AG04450 (cell line): ENCODE measurements around the gene C9orf50. TPM values are rescaled to one million over a fixed set of nuclear protein-coding genes. Genes with fewer than 3 reads are reported as not detected.

ENCODE experiments used
- CTCF ChIA-PET: fragments of 300-600, 350-600 bp; formaldehyde crosslinking; extraction: SDS; loops from one replicate; lab custom pipeline; 2022; ENCODE audit warnings: antibody characterized with exemption, inconsistent platforms; lab: Charles Lee
- POLR2A ChIA-PET: fragments of 350-600 bp; formaldehyde crosslinking; extraction: SDS; loops from one replicate; lab custom pipeline; 2021; ENCODE audit warnings: antibody characterized with exemption, inconsistent platforms; lab: Yijun Ruan, JAX
- DNase-seq: peaks from one replicate; pipeline ENCODE4 v3.0.0-alpha.2; 2011; ENCODE audit warnings: low read depth, low spot score
- H3K27ac ChIP-seq: one replicate; pipeline ENCODE4 v1.5.1; 2012; ENCODE audit warnings: low read depth, low read length, control low read depth
- H3K27me3 ChIP-seq: one replicate; pipeline ENCODE4 v1.6.0; 2012; ENCODE audit warnings: low read length; ENCODE audit not compliant: control insufficient read depth, insufficient read depth
- H3K4me3 ChIP-seq: 2 replicates; pipeline ENCODE4 v1.5.1; 2011; ENCODE audit warnings: mild to moderate bottlenecking, low read depth, low read length, control low read depth
- H3K9me3 ChIP-seq: 2 replicates; pipeline ENCODE4 v1.5.1; 2012; ENCODE audit warnings: low read length; ENCODE audit not compliant: control insufficient read depth, insufficient read depth
- polyA plus RNA-seq: library from polyadenylated mRNA; depleted of rRNA; stranded (reverse); fragments of >200 nt; gene quantifications from 2 replicates; pipeline ENCODE4 v1.2.3, GENCODE V29; 2011
- TF ChIP-seq, protein P1 (sequence below): IDR thresholded peaks from 2 replicates; pipeline ENCODE4 v1.5.1; 2011; ENCODE audit warnings: low read depth, low read length, control low read depth, inconsistent platforms

Gene C9orf50
- polyA plus RNA-seq, 1 experiment: 0.30 TPM

DNA sequence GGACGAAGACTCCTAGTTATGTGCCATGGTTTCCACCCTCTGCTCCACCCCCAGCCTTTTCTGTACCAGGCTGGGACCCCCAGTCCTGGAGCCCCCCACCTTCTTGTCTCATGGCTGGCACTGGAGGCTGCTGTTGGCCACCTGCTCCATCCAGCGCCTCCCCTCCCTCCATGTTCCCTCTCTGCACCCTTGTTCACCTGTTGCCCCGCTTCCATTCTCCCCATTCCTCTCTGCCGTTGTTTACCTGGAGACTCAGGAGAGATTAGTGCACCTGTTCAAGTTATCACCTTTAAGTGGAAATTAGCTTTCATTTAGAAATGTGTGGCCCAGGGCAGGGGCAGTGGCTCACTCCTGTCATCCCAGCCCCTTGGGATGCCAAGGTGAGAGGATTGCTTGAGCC, 12.3 kb upstream of the C9orf50 start:
- H3K4me3 ChIP-seq: no peak overlapping the region
- no peak for DNase-seq
- H3K27me3 ChIP-seq: no peaks in the 10 kb centered on the region
- CTCF ChIA-PET: interaction anchor here (0.7 to 1.1 kb wide), 2 partner anchors 9 to 10 kb away, joined by 7 to 8 read pairs; no protein-coding TSS in a partner anchor
- no peaks in the 10 kb centered on the region for H3K9me3 ChIP-seq
- no peak overlapping the region for H3K27ac ChIP-seq
- TF ChIP-seq, protein P1, sequence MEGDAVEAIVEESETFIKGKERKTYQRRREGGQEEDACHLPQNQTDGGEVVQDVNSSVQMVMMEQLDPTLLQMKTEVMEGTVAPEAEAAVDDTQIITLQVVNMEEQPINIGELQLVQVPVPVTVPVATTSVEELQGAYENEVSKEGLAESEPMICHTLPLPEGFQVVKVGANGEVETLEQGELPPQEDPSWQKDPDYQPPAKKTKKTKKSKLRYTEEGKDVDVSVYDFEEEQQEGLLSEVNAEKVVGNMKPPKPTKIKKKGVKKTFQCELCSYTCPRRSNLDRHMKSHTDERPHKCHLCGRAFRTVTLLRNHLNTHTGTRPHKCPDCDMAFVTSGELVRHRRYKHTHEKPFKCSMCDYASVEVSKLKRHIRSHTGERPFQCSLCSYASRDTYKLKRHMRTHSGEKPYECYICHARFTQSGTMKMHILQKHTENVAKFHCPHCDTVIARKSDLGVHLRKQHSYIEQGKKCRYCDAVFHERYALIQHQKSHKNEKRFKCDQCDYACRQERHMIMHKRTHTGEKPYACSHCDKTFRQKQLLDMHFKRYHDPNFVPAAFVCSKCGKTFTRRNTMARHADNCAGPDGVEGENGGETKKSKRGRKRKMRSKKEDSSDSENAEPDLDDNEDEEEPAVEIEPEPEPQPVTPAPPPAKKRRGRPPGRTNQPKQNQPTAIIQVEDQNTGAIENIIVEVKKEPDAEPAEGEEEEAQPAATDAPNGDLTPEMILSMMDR: no peak
- POLR2A ChIA-PET: no interaction called here

DNA sequence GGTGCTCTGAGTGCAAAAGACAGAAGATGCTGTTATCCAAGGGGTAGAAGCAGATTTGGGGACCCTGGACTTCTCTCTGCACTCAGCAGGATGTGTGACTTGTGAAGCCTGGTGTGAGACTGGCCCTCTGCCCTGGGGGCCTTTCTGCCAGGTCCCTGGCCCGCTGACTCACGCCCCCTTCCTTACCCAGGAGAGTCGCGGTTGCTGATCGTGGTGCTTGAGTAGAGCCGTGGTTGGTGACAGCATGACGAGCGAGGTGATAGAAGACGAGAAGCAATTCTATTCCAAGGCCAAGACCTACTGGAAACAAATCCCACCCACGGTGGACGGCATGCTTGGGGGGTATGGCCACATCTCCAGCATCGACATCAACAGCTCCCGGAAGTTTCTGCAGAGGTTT, 11.6 kb upstream of the C9orf50 start:
- H3K27me3 ChIP-seq: no peaks in the 10 kb centered on the region
- H3K27ac ChIP-seq: no peak overlapping the region
- CTCF ChIA-PET: no interaction called here
- no peak overlapping the region for H3K4me3 ChIP-seq
- no peaks in the 10 kb centered on the region for H3K9me3 ChIP-seq
- POLR2A ChIA-PET: interaction anchor here (0.7 kb wide), 1 partner anchor 471 kb away, joined by 5 read pairs; no protein-coding TSS in a partner anchor
- TF ChIP-seq, protein P1: no peak
- DNase-seq: no peak

DNA sequence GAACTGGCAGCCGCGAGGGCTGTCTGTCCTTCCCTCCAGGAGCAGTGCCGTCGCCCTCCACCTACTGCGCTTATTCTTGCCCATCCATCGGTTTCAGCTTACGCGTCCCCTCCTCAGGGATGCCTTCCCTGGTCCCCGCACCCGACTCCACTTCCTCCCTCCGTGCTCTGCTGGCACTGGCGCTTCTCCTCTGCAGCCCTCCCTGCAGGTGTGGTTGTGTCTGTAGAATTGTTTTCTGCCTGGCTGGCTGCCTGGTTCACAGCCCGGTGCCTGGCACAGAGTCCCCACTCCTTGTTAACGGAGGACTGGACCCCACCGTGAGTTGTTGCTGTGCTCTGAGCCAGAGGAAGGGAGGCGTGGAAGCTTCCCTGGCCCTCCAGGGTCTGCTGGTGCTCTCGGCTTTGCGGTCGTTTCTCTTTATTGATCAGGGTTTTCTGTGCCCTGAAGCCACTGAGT, 10.8 kb upstream of the C9orf50 start:
- DNase-seq: no peak
- Histone ChIP-seq H3K27ac (peak overlapping the region; percentile 39), H3K4me3 (no peak overlapping the region), H3K9me3 (no peaks in the 10 kb centered on the region), H3K27me3 (no peaks in the 10 kb centered on the region)
- POLR2A ChIA-PET: interaction anchor here (0.5 to 0.7 kb wide), 2 partner anchors 120 to 470 kb away, joined by 3 to 5 read pairs; no protein-coding TSS in a partner anchor
- CTCF ChIA-PET: interaction anchor here (2.1 kb wide), 1 partner anchor 500 kb away, joined by 17 read pairs; no protein-coding TSS in a partner anchor
- TF ChIP-seq, protein P1: no peak

DNA sequence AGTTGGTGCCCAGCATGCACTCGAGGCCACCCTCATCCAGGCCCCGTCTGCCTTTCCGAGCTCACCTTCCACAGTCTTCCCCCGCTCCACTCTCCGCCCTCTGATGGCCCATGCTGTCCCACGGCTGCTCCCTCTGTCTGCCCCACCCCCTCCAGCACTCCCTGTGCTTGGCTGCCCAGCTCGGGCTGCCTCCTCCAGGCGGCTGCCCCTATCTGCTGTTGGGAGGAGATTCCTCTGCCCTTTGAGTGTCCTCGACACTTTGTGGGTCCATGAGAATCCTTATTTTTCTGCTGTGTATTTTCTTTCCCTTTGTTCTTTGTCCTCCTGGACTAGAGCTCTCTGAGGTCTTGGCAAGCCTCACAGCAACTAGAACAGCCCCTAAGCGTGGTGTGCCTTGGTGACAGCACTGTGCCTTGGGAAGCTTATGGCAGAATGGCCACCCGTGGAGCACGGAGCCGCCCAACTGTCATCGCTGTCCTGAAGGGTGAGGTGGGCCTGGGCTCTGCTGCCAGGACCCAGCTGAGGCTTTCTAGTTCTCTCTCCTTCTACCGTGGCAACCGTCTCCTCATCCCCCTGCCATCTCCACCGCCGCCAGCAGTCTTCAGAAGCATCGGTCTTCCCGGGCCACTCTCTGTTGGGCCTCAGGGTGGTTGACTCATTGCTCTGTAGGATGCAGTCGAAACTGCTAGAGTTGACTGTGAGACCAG, 10.2 kb upstream of the C9orf50 start:
- POLR2A ChIA-PET: interaction anchor here (1.2 kb wide), 1 partner anchor 454 kb away, joined by 3 read pairs; the partner anchor contains the start of gene IER5L
- H3K9me3 ChIP-seq: no peaks in the 10 kb centered on the region
- CTCF ChIA-PET: interaction anchor here (1.0 to 2.1 kb wide), 3 partner anchors 107 to 500 kb away, joined by 3 to 17 read pairs (median 6); no protein-coding TSS in a partner anchor
- peak overlapping the region; percentile 39 for H3K27ac ChIP-seq
- H3K4me3 ChIP-seq: no peak overlapping the region
- DNase-seq: no peak
- H3K27me3 ChIP-seq: no peaks in the 10 kb centered on the region
- TF ChIP-seq, protein P1: no peak

DNA sequence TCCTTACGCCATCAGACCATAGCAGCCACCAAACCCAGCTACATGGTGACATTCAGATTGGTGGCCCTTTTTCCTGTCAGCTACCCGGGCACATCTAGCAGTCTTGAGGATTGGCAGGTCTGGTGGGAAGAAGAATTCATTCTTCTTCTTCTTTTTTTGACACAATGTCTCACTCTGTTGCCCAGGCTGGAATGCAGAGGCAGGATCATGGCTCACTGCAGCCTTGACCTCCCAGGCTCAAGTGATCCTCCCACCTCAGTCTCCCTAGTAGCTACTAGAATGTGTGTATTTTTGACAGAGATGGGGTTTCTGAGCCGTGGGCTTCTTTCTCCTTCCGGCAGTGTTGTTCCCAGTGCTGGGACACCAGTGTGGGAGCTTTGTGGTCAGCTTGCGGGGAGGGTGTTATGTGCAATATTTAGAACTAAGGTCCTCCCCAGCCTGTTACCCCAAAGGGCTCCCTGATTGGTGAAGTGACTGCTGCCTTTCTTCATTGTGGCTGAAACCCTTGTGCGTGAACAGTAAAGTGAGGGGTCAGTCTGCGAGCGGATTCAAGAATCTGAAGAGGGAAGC, 8.4 kb upstream of the C9orf50 start:
- DNase-seq: no peak
- ChIA-PET POLR2A (no interaction called here), CTCF (interaction anchor here (0.6 to 1.9 kb wide), 4 partner anchors 108 to 498 kb away, joined by 3 to 7 read pairs (median 6); no protein-coding TSS in a partner anchor)
- TF ChIP-seq, protein P1: no peak
- H3K4me3 ChIP-seq: no peak overlapping the region
- no peaks in the 10 kb centered on the region for H3K27me3 ChIP-seq
- no peak overlapping the region for H3K27ac ChIP-seq
- no peaks in the 10 kb centered on the region for H3K9me3 ChIP-seq
